ENCODE measurements around the gene ASIC5.

DNA sequence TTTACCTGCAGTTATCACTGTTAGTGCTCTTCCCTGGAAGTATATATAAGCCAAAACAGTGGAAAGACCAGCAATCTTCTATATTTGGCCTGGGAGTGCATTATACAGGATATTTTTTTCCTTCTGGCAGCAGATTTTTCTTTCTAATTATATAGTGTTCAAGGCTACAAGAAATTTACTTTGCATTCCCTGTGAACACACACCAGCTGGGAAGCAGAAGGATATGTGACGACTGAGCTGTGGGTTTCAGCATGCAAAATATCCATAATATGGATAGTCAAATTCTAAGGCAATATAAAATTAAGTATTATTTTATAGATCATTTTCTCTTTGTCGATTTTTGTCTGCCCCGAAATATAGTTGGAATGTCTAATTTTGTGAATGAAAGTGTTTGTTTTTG lies 76.1 kb downstream of the ASIC5 start:
- TF ChIP-seq, protein P1, sequence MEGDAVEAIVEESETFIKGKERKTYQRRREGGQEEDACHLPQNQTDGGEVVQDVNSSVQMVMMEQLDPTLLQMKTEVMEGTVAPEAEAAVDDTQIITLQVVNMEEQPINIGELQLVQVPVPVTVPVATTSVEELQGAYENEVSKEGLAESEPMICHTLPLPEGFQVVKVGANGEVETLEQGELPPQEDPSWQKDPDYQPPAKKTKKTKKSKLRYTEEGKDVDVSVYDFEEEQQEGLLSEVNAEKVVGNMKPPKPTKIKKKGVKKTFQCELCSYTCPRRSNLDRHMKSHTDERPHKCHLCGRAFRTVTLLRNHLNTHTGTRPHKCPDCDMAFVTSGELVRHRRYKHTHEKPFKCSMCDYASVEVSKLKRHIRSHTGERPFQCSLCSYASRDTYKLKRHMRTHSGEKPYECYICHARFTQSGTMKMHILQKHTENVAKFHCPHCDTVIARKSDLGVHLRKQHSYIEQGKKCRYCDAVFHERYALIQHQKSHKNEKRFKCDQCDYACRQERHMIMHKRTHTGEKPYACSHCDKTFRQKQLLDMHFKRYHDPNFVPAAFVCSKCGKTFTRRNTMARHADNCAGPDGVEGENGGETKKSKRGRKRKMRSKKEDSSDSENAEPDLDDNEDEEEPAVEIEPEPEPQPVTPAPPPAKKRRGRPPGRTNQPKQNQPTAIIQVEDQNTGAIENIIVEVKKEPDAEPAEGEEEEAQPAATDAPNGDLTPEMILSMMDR (conservative IDR thresholded peaks at IDR 0.05), result no peak
- no peak for TF ChIP-seq ZFX (IDR thresholded peaks at IDR 0.05)

Data from C4-2B (cell line).